IPS-18a (cell line): Measurements from ENCODE around the gene PSAPL1.

Source experiments
- H3K27ac ChIP-seq: one replicate; pipeline ENCODE4 v1.5.1; 2013; ENCODE audit warnings: low read length
- H3K27me3 ChIP-seq: one replicate; pipeline ENCODE4 v1.6.1; 2013; ENCODE audit warnings: mild to moderate bottlenecking, low read length; ENCODE audit not compliant: control insufficient read depth, insufficient read depth
- H3K36me3 ChIP-seq: one replicate; pipeline ENCODE4 v1.6.1; 2013; ENCODE audit warnings: low read depth, low read length; ENCODE audit not compliant: control insufficient read depth
- H3K4me1 ChIP-seq: one replicate; pipeline ENCODE4 v1.6.1; 2013; ENCODE audit warnings: low read depth, low read length; ENCODE audit not compliant: control insufficient read depth
- H3K4me3 ChIP-seq: one replicate; pipeline ENCODE4 v1.5.1; 2013; ENCODE audit warnings: low read length
- H3K9ac ChIP-seq: one replicate; pipeline ENCODE4 v1.6.1; 2013; ENCODE audit warnings: mild to moderate bottlenecking, low read length, moderate library complexity
- H3K9me3 ChIP-seq: one replicate; pipeline ENCODE4 v1.6.1; 2013; ENCODE audit warnings: low read depth, low read length; ENCODE audit not compliant: control insufficient read depth

The PSAPL1 gene

GRCh38 chr4:7382634-7383014, 52.1 kb downstream of the PSAPL1 start:
- H3K4me3 ChIP-seq, result no peak overlapping the region
- no peaks in the 10 kb centered on the region for H3K4me1 ChIP-seq
- H3K36me3 ChIP-seq, result no peaks in the 10 kb centered on the region
- H3K27ac ChIP-seq, result no peak overlapping the region
- no peaks in the 10 kb centered on the region for H3K9me3 ChIP-seq
- no peaks in the 10 kb centered on the region for H3K27me3 ChIP-seq
- H3K9ac ChIP-seq, result no peak overlapping the region

DNA sequence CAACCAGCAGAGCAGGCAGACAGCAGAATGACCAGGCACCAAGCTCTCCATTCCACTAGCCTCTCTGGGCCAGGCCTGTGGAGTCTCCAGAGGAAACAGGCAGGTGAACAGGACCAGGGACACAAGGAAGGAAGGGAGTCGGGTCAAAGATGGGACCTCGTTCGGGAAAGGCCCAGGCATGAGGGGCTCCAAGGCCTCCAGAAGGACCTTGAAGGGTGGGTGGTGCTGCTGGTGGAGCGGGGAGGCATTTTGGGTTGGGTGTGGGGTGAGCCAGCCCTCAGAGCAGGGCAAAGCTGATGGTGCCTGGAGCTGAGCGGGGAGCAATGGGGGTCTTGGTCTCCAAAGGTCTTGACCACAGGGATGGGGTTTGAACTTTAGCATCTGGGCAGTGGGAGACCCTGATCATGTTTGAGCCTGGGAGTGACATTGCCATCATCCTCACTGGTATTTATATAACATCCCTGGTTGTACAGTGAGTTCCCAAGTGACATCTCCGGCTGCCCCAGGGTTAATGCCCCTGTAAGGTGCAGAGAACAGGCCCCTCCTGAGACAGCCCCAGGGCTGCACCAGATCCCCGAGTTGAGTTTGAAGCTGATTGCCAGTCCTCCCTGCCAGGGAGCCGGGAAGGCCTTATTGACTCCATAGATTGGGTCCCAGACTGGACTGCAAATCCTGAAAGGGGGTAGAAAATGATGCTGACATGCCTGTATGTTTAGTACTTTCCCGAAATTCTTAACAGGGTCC, 52.7 kb downstream of the PSAPL1 start:
- Histone ChIP-seq H3K36me3 (no peaks in the 10 kb centered on the region), H3K27ac (no peak overlapping the region)

GRCh38 chr4:7381221-7381889, 53.4 kb downstream of the PSAPL1 start:
- Histone ChIP-seq H3K9ac (no peak overlapping the region), H3K4me3 (no peak overlapping the region), H3K27ac (no peak overlapping the region), H3K4me1 (no peaks in the 10 kb centered on the region), H3K9me3 (no peaks in the 10 kb centered on the region), H3K36me3 (no peaks in the 10 kb centered on the region), H3K27me3 (no peaks in the 10 kb centered on the region)

More for the DNA sequence above, 52.7 kb downstream of the PSAPL1 start:
- Histone ChIP-seq H3K4me1 (no peaks in the 10 kb centered on the region), H3K9me3 (no peaks in the 10 kb centered on the region), H3K4me3 (no peak overlapping the region), H3K27me3 (no peaks in the 10 kb centered on the region), H3K9ac (no peak overlapping the region)
